Neutrophil (primary cell): ENCODE data around the gene PLEKHA7.

ENCODE experiments used
- H3K27ac ChIP-seq: fragments of 200-600 bp; sonication (generic); 2 replicates; pipeline ENCODE4 v1.5.1; 2016; ENCODE audit warnings: mild to moderate bottlenecking, moderate library complexity
- H3K27me3 ChIP-seq: fragments of 200-600 bp; sonication (generic); 2 replicates; pipeline ENCODE4 v1.6.0; 2016; ENCODE audit warnings: mild to moderate bottlenecking
- H3K36me3 ChIP-seq: fragments of 200-600 bp; sonication (generic); 2 replicates; pipeline ENCODE4 v1.5.1; 2017
- H3K4me1 ChIP-seq, 2 experiments: fragments of 200-600 bp in 1 of 2; sonication (generic) in 1 of 2; 1 replicate in 1 of 2; 2 replicates in 1 of 2; pipeline versions ENCODE4 v1.5.1 to v1.6.1; 2013 to 2016; ENCODE audit warnings: low read depth in 1 of 2, low read length in 1 of 2, mild to moderate bottlenecking in 1 of 2, moderate library complexity in 1 of 2; ENCODE audit not compliant: control insufficient read depth in 1 of 2, insufficient read depth in 1 of 2
- H3K4me3 ChIP-seq, 2 experiments: fragments of 200-600 bp in 1 of 2; sonication (generic) in 1 of 2; 1 replicate in 1 of 2; 2 replicates in 1 of 2; pipeline ENCODE4 v1.5.1; 2013 to 2016; ENCODE audit warnings: low read depth in 1 of 2, low read length in 1 of 2, mild to moderate bottlenecking in 1 of 2, moderate library complexity in 1 of 2
- H3K9me3 ChIP-seq: fragments of 200-600 bp; sonication (generic); 2 replicates; pipeline ENCODE4 v1.5.1; 2016
- CTCF ChIP-seq: fragments of 200-600 bp; sonication (generic); IDR thresholded peaks from 2 replicates; pipeline ENCODE4 v1.5.1; 2016; ENCODE audit warnings: antibody characterized with exemption

The PLEKHA7 gene

GRCh38 chr11:16859651-16860050 lies 154.6 kb downstream of the PLEKHA7 start:
- H3K36me3 ChIP-seq = no peaks in the 10 kb centered on the region
- H3K27ac ChIP-seq = no peak overlapping the region
- H3K9me3 ChIP-seq = no peaks in the 10 kb centered on the region
- no peak for TF ChIP-seq CTCF
- no peaks in the 10 kb centered on the region for H3K27me3 ChIP-seq
- no peaks in the 10 kb centered on the region for H3K4me1 ChIP-seq
- no peak overlapping the region for H3K4me3 ChIP-seq

GRCh38 chr11:16857186-16857585 lies 157.0 kb downstream of the PLEKHA7 start:
- no peaks in the 10 kb centered on the region for H3K27me3 ChIP-seq
- no peaks in the 10 kb centered on the region for H3K9me3 ChIP-seq
- no peaks in the 10 kb centered on the region for H3K36me3 ChIP-seq
- no peak for TF ChIP-seq CTCF
- H3K4me3 ChIP-seq = no peak overlapping the region
- no peak overlapping the region for H3K27ac ChIP-seq
- no peaks in the 10 kb centered on the region for H3K4me1 ChIP-seq

- Histone ChIP-seq H3K4me1 (no peaks in the 10 kb centered on the region), H3K9me3 (no peaks in the 10 kb centered on the region), H3K36me3 (no peaks in the 10 kb centered on the region), H3K27ac (no peak overlapping the region), H3K27me3 (no peaks in the 10 kb centered on the region), H3K4me3 (no peak overlapping the region)
- TF ChIP-seq CTCF = no peak
Measured at GRCh38 chr11:16856022-16856471, 158.2 kb downstream of the PLEKHA7 start.

- Histone ChIP-seq H3K27me3 (no peaks in the 10 kb centered on the region), H3K36me3 (no peaks in the 10 kb centered on the region), H3K4me3 (no peak overlapping the region), H3K9me3 (no peaks in the 10 kb centered on the region), H3K4me1 (no peaks in the 10 kb centered on the region), H3K27ac (no peak overlapping the region)
- TF ChIP-seq CTCF = no peak
Measured at GRCh38 chr11:16854979-16855378, 159.2 kb downstream of the PLEKHA7 start.

GRCh38 chr11:16853859-16854258 lies 160.4 kb downstream of the PLEKHA7 start:
- H3K27ac ChIP-seq = no peak overlapping the region
- H3K27me3 ChIP-seq = no peaks in the 10 kb centered on the region
- no peaks in the 10 kb centered on the region for H3K9me3 ChIP-seq
- TF ChIP-seq CTCF = no peak
- no peak overlapping the region for H3K4me3 ChIP-seq
- H3K4me1 ChIP-seq = no peaks in the 10 kb centered on the region
- H3K36me3 ChIP-seq = no peaks in the 10 kb centered on the region

- Histone ChIP-seq H3K9me3 (no peaks in the 10 kb centered on the region), H3K4me1 (no peaks in the 10 kb centered on the region), H3K27ac (no peak overlapping the region), H3K36me3 (no peaks in the 10 kb centered on the region), H3K4me3 (no peak overlapping the region), H3K27me3 (no peaks in the 10 kb centered on the region)
- TF ChIP-seq CTCF = no peak
Measured at GRCh38 chr11:16853266-16853665, 160.9 kb downstream of the PLEKHA7 start.
